Ecto neural progenitor cell (in vitro differentiated cells): ENCODE results near the gene SERINC2.
"Not testable (repeated sequence)": the region's sequence is repeated elsewhere in the genome, so short reads cannot be mapped to it uniquely, and the experiment has no call there.

Experiments used
- DNase-seq: peaks from one replicate; pipeline ENCODE4 v3.0.0-alpha.2; 2018; ENCODE audit warnings: low spot score

The SERINC2 gene

DNA sequence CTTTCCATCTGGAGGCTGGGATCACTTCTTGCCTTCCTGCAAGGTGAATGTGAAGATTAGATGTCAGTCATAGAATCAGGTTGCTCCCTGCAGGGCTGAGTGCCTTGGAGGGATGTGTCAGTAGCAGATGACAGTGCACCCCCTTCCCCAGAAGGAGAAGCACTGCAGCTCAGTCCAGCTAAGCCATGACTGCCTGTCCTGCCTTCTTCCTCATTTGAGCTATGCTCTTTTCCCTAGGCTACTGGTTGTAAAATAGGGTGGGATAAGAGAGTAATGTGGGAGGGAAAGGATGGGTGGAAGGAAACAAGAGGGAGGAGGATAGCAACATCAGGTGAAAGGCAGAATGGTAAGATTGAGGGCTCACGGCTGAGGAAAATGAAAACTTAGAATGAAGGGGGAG lies 29.0 kb upstream of the SERINC2 start:
- no peak for DNase-seq

DNA sequence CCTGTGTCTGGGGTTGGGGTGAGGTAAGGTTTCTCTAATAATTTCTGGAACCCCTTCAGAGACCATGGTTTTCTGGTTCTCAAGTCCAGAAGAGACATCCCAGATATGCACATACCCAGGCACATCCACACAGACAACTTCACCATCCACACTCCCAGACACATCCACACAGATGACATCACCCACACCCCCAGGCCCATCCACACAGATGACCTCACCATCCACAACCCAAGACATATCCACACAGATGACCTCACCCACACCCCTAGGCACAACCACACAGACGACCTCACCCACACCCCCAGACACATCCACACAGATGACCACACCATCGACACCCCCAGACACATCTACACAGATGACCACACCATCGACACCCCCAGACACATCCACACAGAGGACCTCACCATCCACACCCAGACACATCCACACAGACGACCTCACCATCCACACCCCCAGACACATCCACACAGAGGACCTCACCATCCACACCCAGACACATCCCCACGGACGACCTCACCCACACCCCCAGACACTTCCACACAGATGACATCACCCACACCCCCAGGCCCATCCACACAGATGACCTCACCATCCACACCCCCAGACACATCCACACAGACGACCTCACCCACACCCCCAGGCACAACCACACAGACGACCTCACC lies 26.3 kb upstream of the SERINC2 start:
- DNase-seq, result not testable (repeated sequence)

- no peak for DNase-seq
Observed at GRCh38 chr1:31387612-31388011, 25.4 kb upstream of the SERINC2 start.

GRCh38 chr1:31389616-31390015 lies 23.4 kb upstream of the SERINC2 start:
- DNase-seq, result no peak

GRCh38 chr1:31390071-31390470 lies 22.9 kb upstream of the SERINC2 start:
- no peak for DNase-seq

GRCh38 chr1:31393463-31393862 lies 19.6 kb upstream of the SERINC2 start:
- DNase-seq, result no peak

- peak; percentile 91 for DNase-seq
Observed at GRCh38 chr1:31394584-31395193, 18.3 kb upstream of the SERINC2 start.

DNA sequence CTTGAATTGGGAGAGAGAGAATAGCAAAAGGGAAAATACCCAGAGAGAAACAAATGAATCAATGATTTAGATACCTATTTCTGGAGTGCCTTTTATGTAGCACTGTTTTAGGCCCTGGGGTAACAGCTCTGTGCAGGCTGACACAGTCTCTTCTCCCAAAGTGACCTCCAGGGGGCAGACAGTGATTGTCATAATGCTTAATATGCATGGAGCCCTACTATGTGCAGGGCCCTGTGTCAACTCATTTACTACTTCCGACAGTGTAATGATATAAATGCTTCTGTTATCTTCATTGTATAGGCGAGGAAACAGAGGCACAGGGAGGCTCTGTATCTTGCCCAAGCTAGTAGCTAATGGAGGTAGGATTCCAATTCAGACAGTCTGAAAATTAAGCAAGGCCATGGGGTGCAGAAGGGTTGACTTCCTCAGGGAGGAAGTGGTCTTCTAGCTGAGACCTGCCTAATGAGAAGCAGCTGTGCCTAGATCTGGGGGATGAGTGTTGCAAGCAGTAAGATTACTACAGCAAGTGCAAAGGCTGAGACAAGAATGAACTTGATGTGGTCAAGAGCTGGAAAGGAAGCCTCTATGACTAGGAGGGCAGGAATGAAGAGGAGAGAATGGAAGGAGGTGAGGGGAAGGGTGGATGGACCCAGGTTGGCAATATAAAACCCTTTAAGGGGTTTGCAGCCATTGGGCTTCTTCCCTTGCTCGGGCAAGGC lies 16.2 kb upstream of the SERINC2 start:
- no peak for DNase-seq

- no peak for DNase-seq
Observed at GRCh38 chr1:31397360-31398095, 15.5 kb upstream of the SERINC2 start.

DNA sequence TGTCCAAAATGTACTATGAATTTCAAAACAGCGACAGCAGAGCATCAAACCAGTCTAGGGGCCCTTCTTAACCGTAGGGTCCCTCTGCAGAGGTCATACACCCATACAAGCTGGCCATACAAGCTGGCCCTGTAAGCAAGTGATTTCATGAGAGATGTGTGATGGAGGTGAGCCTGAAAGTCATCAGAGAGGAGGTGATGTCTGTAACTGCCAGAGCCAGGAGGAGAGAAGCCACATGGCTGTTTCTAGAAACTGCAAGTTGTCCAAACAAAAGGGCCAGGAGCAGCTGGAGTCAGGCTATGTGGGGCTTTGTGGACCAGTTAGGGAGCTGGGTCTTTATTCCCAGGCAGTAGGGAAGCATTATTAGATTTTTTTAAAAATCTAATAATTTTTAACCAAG lies 14.8 kb upstream of the SERINC2 start:
- no peak for DNase-seq

GRCh38 chr1:31399976-31400375 lies 13.0 kb upstream of the SERINC2 start:
- no peak for DNase-seq

GRCh38 chr1:31400393-31400792 lies 12.6 kb upstream of the SERINC2 start:
- DNase-seq, result no peak

GRCh38 chr1:31401241-31401640 lies 11.8 kb upstream of the SERINC2 start:
- no peak for DNase-seq

GRCh38 chr1:31405578-31406245 lies 7.3 kb upstream of the SERINC2 start:
- DNase-seq, result no peak

DNA sequence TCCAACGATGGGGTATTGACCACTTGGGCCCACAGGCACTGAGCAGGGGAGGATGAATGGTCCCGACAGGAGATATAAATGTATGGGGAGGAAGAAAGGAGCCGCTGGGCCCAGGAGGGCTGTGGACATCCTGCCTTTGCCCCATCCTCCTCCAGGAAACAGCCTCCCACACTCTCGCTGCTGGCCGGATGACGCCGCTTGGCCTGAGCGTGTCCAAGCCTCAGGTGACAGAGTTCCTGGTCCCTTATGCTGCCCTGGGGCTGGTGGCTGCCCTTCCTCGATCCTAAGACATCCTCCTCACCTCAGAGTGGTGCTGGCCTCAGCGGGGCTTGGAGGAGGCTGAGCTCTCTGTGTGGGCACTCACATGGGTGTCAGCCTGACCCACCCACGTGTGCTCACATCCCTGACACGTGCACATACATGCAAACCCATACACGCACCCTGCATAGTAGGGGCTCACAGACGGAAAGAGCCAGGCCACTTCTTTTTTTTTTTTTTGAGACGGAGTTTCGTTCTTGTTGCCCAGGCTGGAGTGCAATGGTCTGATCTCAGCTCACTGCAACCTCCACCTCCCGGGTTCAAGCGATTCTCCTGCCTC lies 5.9 kb upstream of the SERINC2 start:
- no peak for DNase-seq

DNA sequence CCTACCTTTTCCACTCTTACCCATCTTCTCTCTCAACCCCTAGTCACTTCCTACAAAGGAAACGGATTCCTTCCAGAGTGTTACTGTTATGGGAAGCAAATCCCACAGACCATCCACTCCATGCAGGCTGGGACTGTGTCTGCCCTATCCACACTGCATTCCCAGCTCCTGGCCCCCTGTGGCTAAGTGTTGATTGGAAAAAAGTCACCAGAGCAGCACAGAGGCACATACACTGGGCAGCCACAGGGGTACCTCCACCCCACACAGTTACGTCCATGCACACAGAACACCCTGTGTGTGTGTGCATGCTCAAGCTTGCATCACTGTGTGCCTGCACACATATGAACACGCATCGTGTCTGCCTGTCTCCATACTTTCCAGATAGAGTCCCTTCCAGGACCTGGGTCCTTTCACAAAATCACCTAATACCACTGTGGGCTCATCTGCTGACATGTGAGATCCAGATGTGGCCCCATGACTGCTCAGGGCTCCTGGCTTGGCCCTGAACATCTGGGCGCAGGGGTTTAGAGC lies 4.2 kb upstream of the SERINC2 start:
- DNase-seq, result no peak

GRCh38 chr1:31409946-31410858 lies 2.8 kb upstream of the SERINC2 start:
- no peak for DNase-seq

- no peak for DNase-seq
Observed at GRCh38 chr1:31410871-31411270, 2.1 kb upstream of the SERINC2 start.

- DNase-seq, result no peak
Observed at GRCh38 chr1:31412205-31412604, 808 bp upstream of the SERINC2 start.

- DNase-seq, result peak; percentile 77
Observed at GRCh38 chr1:31413405-31414001, 490 bp downstream of the SERINC2 start.
